UCSD-AML1 (cell line): ENCODE measurements around the gene QPCTL.
A peak's percentile ranks its signal among the peaks of the same experiment; 100 is the strongest.
"Not testable (repeated sequence)": the region's sequence is repeated elsewhere in the genome, so short reads cannot be mapped to it uniquely, and the experiment has no call there.

Experiments
- DNase-seq: peaks from one replicate; lab custom pipeline; 2025; ENCODE audit not compliant: unreplicated experiment; lab: John Stamatoyannopoulos, UW

The QPCTL gene

DNA sequence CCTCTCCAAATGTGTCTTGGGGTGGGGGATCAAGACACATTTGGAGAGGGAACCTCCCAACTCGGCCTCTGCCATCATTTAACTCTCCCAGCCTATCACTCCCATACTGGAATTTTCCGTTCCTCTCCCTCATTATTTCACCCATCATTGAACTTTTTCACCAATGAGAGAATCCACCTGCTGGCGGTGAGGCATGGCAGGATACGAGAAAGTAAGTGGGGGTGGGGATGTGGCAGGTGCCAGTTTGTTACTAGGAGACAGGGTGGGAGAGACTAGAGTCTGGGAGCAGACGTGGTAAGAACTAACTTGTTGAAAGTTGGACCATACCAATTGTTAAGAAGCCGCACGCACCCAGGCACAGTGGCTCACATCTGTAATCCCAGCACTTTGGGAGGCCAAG, 17.5 kb upstream of the QPCTL start:
- no peak for DNase-seq

DNA sequence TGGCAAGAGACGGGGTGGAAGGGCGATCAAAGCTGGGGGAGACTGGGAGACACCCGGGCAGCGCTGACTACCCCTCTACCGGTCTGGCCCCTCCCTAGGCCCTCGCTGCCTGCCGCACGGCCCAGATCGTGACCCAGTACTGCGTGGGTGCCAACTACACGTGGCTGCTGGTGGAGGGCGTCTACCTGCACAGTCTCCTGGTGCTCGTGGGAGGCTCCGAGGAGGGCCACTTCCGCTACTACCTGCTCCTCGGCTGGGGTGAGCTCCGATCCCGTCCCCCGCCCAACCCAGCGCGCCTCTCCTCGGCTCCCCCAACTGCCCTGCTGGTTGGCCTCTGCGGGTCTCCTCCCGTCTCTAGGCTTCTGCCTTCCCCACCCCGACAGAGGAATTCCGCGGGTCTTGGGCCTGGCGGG, 15.6 kb upstream of the QPCTL start:
- no peak for DNase-seq

DNA sequence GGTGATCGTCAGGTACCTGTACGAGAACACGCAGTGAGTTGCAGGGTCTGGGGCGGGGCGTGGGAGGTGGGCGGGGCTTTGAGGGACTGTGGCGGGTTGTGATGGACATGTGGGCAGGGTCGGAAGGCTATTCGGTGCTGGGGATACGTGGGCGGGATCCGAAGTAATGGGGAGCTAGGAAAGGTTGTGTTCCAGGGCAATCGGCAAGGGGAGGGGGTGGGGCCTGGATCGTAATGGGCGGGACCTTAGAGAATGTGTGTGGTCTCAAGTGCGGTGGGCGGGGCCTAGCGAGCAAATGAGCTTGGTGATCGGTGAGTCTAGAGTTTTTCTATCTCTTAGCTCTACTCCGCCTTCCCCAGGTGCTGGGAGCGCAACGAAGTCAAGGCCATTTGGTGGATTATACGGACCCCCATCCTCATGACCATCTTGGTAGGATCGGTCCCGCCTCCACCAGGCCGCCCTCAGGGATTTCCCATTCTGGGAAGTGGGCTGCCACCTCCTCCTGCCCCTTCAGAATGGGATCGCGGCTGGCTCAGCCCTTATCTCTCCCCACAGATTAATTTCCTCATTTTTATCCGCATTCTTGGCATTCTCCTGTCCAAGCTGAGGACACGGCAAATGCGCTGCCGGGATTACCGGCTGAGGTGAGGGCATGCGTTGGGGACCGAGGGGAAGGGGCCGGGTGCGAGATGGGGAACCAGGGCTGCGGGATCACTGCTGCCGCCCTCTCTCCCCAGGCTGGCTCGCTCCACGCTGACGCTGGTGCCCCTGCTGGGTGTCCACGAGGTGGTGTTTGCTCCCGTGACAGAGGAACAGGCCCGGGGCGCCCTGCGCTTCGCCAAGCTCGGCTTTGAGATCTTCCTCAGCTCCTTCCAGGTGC, 14.9 kb upstream of the QPCTL start:
- DNase-seq: peak; percentile 47

DNA sequence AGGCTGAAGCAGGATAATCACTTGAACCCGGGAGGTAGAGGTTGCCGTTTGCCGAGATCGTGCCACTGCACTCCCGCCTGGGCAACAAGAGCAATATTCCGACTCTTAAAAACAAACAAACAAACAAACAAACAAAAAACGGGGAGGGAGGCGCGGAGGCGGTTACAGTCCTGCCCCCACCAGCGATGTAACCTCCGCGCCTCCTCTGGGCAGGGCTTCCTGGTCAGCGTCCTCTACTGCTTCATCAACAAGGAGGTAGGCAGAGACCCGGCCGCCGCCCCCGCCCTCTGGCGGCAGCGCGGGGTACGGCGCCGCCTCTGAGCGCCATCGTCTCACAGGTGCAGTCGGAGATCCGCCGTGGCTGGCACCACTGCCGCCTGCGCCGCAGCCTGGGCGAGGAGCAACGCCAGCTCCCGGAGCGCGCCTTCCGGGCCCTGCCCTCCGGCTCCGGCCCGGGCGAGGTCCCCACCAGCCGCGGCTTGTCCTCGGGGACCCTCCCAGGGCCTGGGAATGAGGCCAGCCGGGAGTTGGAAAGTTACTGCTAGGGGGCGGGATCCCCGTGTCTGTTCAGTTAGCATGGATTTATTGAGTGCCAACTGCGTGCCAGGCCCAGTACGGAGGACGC, 11.0 kb upstream of the QPCTL start:
- DNase-seq: peak; percentile 85

DNA sequence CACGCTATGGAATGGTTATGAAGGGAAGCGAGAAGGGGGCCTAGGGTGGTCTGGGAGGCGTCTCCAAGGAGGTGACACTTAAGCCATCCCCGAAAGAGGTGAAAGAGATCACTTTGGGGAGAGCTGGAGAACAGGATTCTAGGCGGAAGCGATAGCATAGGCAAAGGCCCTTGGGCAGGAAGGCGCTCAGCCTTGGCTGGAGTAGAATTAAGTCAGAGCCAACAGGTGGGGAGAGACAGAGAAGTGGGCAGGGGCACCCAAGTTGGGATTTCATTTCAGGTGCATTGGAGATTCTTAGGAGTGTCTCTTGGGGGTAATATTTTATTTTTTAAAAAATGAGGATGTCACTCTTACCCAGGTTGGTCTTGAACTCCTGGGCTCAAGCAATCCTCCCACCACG, 10.3 kb upstream of the QPCTL start:
- no peak for DNase-seq

DNA sequence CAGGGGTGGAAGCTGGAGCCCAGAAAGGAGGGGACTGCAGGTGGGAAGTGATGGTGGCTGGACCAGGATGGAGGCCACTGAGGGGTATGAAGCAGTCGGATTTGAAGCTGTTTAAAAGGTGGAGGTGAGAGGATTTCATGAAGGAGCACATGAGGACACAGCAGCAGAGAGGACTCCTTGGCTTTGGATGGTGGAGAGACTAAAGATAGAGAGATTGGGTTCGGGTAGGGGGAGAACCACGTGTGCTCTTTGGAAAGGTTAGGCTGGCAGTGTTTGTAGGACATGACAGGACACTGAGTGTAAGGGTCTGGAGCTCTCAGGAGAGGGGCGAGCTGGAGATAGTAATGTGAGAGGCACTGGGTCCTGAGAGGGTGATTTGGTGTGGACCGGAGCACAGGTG, 9.6 kb upstream of the QPCTL start:
- no peak for DNase-seq

DNA sequence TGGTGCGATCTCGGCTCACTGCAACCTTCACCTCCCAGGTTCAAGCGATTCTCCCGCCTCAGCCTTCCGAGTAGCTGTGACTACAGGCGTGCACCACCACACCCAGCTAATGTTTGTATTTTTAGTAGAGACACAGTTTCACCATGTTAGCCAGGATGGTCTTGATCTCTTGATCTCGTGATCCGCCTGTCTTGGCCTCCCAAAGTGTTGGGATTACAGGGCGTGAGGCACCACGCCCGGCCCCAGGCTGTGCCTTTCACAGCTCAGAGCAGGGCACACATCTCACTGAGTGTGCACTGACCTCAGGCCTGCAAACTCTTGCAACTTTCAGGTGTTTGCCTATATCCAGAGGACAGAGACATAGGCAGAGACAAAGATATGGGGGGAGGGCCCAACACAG, 7.4 kb upstream of the QPCTL start:
- not testable (repeated sequence) for DNase-seq

DNA sequence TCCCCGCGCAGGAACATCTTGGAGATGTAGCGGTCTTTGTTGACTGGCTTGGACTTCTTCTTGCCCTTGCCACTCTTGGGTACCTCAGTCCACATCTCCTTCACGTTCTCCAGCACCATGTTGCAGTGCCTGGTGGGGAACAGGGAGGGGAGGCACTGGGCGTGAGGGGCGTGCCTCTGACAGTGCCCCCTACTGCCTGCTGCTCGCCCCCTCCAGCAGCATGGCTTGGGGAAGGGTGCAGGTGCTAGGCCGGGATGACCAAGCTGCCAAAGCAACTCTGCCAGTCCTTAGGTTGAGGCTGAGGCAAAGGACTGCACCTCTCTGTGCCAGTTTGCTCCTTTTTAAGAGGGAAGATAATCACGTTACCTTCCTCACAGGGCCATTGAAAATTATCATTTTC, 4.9 kb upstream of the QPCTL start:
- no peak for DNase-seq

DNA sequence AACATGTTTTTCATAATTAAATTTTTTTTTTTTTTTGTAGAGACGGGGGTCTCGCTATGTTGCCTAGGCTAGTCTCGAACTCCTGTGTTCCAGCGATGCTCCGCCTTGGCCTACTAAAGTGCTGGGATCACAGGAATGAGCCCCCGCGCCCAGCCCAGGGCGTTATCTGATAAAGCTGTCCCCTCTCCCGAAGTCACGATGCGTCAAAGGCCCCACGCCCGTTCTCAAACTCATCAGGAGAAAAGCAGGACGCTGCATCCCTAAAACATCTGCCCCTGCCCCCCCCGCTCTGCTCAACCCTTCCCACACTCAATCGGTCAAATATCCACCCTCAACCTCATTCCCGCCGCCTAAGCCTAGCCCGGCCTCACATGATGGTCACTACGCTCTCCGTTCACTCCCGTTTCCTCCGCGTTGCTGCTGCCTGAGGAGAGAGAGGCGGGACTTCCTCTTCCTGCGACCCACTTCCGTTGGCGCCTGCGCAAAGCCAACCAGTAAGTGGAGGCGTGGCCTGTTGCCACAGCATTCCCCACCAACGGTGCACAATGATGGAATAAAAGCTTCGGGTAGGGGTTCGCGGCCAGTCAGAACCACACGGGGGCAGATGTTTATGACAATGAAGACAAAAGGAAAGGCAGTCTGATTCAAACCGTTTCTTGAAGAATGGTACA, 815 bp upstream of the QPCTL start, which contains the start of gene SNRPD2:
Gene SNRPD2 (minus strand): TSS at position 438 of the 671 bp plus-strand sequence. CDS start 65 bp downstream, at position 373.
- peak; percentile 96 for DNase-seq

DNA sequence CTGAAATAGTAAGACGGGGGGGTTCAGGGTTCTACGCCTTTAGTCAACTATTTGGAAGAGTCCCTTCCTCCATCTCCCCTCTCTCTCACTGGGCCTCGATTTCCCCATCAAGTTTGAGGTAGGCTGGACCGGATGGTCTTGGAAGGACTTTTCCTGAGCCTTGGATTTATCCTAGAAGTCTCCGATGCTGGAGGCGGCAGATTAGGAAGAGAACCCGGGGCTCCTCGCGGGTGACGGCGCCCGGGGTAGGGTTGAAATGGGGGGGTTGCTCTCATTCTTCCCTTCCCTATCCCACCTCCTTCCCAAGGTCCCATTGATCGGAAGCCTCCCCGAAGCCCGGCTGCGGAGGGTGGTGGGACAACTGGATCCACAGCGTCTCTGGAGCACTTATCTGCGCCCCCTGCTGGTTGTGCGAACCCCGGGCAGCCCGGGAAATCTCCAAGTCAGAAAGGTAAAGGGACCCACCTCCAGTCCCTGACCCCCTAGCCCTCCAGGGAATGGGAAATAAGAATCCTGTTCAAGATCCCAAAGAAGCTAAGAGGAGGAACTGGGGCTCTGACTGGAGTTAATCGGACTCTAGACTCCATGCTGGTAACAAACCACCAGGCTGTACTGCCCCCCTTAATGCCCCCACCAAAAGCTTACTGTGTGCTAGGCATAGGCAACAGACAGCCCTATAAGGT, 781 bp downstream of the QPCTL start:
- DNase-seq: peak; percentile 71

DNA sequence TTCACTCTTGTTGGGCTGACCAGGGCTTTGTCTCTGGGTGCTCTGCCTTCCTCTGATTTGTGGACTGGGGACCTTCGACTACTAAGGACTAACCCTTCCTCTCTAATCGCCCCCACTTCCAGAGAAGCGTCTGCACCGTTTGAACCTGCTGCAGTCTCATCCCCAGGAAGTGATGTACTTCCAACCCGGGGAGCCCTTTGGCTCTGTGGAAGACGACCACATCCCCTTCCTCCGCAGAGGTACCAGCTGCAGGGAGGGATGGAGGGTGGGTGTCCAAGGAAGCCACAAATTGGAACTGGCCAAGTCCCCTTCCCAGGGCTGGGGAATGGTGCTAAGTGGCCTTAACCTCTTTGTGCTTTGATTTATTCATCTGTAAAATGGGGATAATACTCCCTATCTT, 9.2 kb downstream of the QPCTL start:
- peak; percentile 31 for DNase-seq

DNA sequence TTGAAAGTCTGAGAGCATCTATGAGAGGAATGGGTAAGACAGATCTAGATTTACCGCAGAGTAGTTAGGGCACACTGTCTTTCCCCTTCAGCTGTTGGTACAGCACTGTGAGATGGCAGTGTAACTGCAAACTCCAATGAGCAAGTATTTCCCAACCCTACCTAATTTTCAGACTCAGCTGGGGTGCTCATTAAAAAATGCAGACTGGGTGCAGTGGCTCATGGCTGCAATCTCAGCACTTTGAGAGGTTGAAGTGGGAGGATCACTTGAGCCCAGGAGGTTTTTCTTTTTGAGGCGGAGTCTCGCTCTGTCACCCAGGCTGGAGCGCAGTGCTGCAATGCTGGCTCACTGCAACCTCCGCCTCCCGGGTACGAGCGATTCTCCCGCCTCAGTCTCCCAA, 12.6 kb downstream of the QPCTL start:
- no peak for DNase-seq

DNA sequence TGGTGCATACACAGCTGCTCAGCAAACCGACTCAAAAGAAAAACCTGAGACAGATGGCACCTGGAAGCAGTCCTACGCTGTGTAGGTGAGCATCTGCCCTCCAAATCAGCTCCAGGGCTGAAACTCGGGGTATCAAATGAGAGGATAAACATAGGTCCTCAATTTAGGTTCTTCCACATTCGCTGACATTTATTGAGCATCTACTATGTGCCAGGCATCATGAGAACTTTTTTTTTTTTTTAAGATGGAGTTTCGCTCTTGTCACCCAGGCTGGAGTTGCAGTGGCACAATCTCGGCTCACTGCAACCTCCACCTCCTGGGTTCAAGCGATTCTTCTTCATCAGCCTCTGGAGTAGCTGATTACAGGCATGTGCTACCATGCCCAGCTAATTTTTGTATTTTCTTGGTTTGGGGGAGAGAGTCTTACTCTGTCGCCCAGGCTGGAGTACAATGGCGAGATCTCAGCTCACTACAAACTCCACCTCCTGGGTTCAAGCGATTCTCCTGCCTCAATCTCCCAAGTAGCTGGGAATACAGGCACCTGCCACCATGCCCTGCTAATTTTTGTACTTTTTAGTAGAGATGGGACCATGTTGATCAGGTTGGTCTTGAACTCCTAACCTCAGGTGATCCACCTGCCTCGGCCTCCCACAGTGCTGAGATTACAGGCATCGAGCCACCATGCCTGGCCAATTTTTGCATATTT, 13.4 kb downstream of the QPCTL start:
- DNase-seq: no peak

DNA sequence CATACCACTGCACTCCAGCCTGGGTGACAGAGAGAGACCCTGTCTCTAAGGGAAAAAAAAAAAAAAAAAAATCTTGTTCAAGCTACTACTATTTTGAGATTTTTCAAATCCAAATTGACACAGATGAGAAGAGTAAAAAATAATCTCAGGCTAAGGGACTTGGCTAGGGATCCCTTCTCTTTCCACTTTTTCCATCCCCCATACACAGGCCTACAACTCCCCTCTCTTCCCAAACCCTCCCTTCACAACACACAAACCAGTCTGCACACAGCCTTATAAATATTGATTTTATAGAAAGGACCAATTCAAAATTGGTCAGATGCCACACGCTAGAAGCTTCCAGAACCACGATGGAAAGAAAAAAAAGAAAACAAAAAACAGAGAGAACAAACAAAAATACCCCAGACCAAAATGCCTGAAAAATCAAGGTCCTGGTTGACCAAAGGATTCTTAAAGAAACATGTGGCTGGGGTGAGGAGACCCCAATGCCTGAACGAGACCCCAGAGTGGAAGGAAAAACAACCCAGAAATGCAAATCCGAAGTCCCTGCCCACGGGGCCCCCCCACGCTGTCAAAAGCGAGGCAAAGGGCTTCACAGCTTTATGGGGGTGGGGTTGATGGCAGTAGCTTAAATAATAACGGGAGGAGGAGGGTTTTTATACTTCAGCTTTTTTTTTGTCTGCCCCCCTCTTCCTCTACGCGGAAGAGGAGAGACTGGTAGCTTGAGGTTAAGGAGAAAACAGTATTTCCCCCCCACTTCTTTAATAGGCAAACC, 18.1 kb downstream of the QPCTL start:
- DNase-seq: no peak

DNA sequence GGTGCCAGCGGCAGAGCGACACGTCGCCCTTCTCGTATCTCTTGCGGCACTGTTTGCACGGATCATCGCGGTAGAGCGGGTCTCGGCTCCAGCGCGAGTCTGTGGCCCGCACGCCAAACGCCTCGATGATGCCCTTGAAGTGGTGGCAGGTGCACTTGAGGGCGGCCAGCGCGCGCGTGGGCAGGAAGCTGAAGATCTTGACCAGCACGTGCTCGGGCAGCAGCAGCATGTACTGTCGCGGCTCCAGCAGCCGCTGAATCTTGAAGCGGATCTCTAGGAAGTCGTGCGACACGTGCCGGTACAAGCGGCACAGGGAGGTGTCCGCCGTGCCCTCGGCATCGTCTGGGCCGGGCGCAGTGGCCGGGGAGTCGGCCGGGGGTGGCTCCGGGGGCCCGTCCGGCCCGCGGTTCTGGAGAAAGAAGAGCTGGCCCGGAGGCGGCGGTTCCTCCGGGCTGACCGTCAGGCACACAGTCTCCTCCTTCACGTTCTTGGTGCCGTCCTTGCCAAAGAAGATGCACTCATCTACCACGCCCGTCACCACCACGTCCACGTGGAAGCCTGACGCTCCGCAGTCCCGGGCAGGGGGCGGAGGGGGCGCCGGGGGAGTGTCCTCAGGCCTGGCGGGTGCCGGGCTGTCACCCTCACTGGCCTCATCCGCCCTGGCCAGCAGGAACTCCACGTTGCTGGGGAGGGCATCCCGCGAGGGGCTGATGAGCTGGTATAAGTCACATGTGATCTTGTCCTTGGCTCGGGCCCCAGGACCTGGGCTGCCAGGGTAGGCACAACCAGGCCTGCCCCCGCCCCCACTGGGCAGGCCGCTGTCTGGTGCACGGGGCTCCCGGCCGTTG, 19.6 kb downstream of the QPCTL start:
- DNase-seq: no peak

DNA sequence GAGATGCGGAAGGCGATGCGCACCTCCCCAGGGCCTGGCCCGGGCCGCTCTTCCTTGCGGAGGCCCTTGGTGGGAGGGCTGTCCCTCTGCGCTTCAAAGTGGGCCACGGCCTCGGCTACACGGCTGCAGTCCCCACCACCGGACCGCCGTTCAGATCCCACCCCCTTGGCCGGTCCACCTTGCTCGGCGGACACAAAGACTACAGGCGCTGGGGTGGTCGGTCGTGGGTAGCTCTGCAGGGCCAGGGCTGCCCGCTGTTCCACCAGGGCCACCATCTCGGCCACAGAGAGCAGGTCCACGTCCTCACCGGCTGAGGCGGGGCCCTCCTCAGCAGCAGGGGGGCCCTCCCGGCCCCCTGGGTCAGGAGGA, 20.2 kb downstream of the QPCTL start:
- DNase-seq: no peak

DNA sequence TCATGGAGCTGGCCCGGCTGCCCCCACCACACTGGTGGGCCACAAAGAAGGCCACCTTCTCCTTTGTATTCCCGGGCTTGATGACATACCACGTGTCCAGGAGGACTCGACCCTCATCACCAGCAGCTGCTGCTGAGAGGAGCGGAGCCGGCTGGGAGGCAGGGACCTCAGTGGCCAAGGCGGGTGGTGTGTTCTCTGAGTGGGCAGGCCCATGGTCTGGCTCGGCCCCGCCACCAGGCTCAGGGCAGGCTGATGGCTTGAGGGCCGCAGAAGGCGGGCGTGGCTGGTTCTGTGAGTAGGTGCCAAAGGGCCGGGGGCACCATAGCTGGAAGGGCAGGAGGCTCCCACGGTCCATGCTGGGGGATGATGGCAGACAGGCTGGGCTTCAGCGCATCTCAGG, 20.7 kb downstream of the QPCTL start:
- no peak for DNase-seq

DNA sequence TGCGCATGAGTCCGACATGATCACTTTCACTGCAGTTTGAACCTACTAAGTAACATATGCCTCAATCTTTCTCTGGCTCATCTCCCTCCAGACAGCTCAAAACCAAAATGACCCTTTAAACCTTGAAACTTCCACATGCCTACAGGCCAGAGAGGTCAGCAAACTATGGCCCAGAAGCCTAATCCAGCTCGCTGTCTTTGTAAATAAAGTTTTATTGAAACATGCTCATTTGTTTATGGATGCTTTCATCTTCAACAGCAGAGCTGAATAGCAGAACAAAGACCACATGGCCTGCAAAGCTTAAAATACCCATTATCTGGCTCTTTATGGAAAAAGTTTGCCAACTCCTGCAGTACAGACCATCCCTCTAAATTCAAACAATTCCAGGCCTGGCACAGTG, 22.7 kb downstream of the QPCTL start:
- no peak for DNase-seq
